ENCODE data around the gene WDR27.
A peak's percentile ranks its signal among the peaks of the same experiment; 100 is the strongest.

The WDR27 gene

DNA sequence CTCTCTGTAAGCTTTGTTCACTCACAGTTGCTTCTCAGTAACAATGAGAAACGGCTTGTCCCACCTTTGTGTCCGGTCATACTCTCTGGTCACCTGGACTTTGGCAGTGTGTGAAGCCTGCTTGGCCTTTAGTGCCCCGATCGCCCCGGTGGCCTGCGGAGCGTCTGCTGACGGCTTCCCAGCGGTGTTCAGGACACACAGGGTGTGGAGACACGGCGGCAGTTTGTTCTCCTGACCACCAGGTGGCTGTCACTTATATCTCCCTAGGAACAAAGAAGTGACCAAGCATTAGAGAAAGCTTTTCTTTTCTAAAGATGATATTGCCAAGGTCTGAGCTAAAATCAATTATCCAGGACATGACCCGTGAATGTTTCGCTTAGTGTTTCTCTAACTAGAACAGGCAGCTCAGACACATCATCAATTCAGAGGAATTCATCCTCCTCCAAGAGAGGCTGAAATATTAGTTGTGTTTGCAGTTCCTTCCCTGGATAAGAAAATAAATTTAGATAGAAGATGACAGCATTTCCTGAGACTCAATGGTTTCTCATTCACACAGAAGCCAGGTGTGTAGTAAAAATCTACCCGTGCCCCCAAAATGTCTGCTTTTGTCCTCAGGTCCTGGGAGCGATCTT is 280.8 kb downstream of the WDR27 start:
- H3K27me3 ChIP-seq (ENCODE audit: low read length): no peaks in the 10 kb centered on the region
- no peak overlapping the region for H3K27ac ChIP-seq (ENCODE audit: low read depth, low read length)
- no peaks in the 10 kb centered on the region for H3K9me2 ChIP-seq (replicated peaks; ENCODE audit: insufficient read depth, low read length)
- H3K4me2 ChIP-seq (ENCODE audit: low read depth, low read length, poor library complexity, severe bottlenecking): no peak overlapping the region
- no peaks in the 10 kb centered on the region for H3K36me3 ChIP-seq (ENCODE audit: low read length)
- no peaks in the 10 kb centered on the region for H3K9me3 ChIP-seq (ENCODE audit: insufficient read depth, low read length)
- H3F3A ChIP-seq (ENCODE audit: insufficient read depth): no peaks in the 10 kb centered on the region
- H3K79me2 ChIP-seq (ENCODE audit: insufficient read depth, low read length): no peaks in the 10 kb centered on the region
- no peaks in the 10 kb centered on the region for H4K20me1 ChIP-seq (ENCODE audit: low read depth, low read length)
- H2AFZ ChIP-seq (ENCODE audit: low read depth, low read length, severe bottlenecking): no peak overlapping the region
- no peak overlapping the region for H3K4me3 ChIP-seq (ENCODE audit: insufficient read depth, low read length, poor library complexity, severe bottlenecking)
- TF ChIP-seq CTCF (IDR thresholded peaks at IDR 0.05; ENCODE audit: insufficient read depth, low read length, poor library complexity, severe bottlenecking) (peak; percentile 45), EZH2phosphoT487 (conservative IDR thresholded peaks at IDR 0.05; ENCODE audit: low read length) (no peak)
- no peak overlapping the region for H3K9ac ChIP-seq (ENCODE audit: low read length)

GRCh38 chr6:169417101-169417500 is 284.7 kb downstream of the WDR27 start:
- no peaks in the 10 kb centered on the region for H4K20me1 ChIP-seq (ENCODE audit: low read depth, low read length)
- no peak overlapping the region for H3K27ac ChIP-seq (ENCODE audit: low read depth, low read length)
- H3K9me2 ChIP-seq (replicated peaks; ENCODE audit: insufficient read depth, low read length): no peaks in the 10 kb centered on the region
- no peak overlapping the region for H3K9ac ChIP-seq (ENCODE audit: low read length)
- no peaks in the 10 kb centered on the region for H3K27me3 ChIP-seq (ENCODE audit: low read length)
- H3K9me3 ChIP-seq (ENCODE audit: insufficient read depth, low read length): 0 out of 2 replicates have a peak, but pooled peaks cover 4% of the 10 kb centered on the region
- no peaks in the 10 kb centered on the region for H3K79me2 ChIP-seq (ENCODE audit: insufficient read depth, low read length)
- H3K4me2 ChIP-seq (ENCODE audit: low read depth, low read length, poor library complexity, severe bottlenecking): no peak overlapping the region
- H2AFZ ChIP-seq (ENCODE audit: low read depth, low read length, severe bottlenecking): no peak overlapping the region
- H3F3A ChIP-seq (ENCODE audit: insufficient read depth): no peaks in the 10 kb centered on the region
- no peaks in the 10 kb centered on the region for H3K36me3 ChIP-seq (ENCODE audit: low read length)
- no peak overlapping the region for H3K4me3 ChIP-seq (ENCODE audit: insufficient read depth, low read length, poor library complexity, severe bottlenecking)
- no peak for TF ChIP-seq EZH2phosphoT487 (conservative IDR thresholded peaks at IDR 0.05; ENCODE audit: low read length)
- TF ChIP-seq CTCF (IDR thresholded peaks at IDR 0.05; ENCODE audit: insufficient read depth, low read length, poor library complexity, severe bottlenecking): no peak

GRCh38 chr6:169416249-169416648 is 285.6 kb downstream of the WDR27 start:
- Histone ChIP-seq H4K20me1 (ENCODE audit: low read depth, low read length) (no peaks in the 10 kb centered on the region), H3K27ac (ENCODE audit: low read depth, low read length) (no peak overlapping the region), H3K9ac (ENCODE audit: low read length) (no peak overlapping the region), H3F3A (ENCODE audit: insufficient read depth) (no peaks in the 10 kb centered on the region), H2AFZ (ENCODE audit: low read depth, low read length, severe bottlenecking) (no peak overlapping the region), H3K79me2 (ENCODE audit: insufficient read depth, low read length) (no peaks in the 10 kb centered on the region), H3K27me3 (ENCODE audit: low read length) (no peaks in the 10 kb centered on the region), H3K9me2 (replicated peaks; ENCODE audit: insufficient read depth, low read length) (no peaks in the 10 kb centered on the region), H3K9me3 (ENCODE audit: insufficient read depth, low read length) (0 out of 2 replicates have a peak, but pooled peaks cover 4% of the 10 kb centered on the region), H3K36me3 (ENCODE audit: low read length) (no peaks in the 10 kb centered on the region), H3K4me3 (ENCODE audit: insufficient read depth, low read length, poor library complexity, severe bottlenecking) (no peak overlapping the region), H3K4me2 (ENCODE audit: low read depth, low read length, poor library complexity, severe bottlenecking) (no peak overlapping the region)
- TF ChIP-seq CTCF (IDR thresholded peaks at IDR 0.05; ENCODE audit: insufficient read depth, low read length, poor library complexity, severe bottlenecking) (no peak), EZH2phosphoT487 (conservative IDR thresholded peaks at IDR 0.05; ENCODE audit: low read length) (no peak)
